HG02678 (cell line): ENCODE data around the gene BMPR1A.

Experiments
- ATAC-seq: cut with Tn5 transposase; IDR thresholded peaks from one replicate; pipeline ENCODE4 v1.9.1; 2021; ENCODE audit warnings: mild to moderate bottlenecking, moderate library complexity; ENCODE audit not compliant: unreplicated experiment

Gene BMPR1A

DNA sequence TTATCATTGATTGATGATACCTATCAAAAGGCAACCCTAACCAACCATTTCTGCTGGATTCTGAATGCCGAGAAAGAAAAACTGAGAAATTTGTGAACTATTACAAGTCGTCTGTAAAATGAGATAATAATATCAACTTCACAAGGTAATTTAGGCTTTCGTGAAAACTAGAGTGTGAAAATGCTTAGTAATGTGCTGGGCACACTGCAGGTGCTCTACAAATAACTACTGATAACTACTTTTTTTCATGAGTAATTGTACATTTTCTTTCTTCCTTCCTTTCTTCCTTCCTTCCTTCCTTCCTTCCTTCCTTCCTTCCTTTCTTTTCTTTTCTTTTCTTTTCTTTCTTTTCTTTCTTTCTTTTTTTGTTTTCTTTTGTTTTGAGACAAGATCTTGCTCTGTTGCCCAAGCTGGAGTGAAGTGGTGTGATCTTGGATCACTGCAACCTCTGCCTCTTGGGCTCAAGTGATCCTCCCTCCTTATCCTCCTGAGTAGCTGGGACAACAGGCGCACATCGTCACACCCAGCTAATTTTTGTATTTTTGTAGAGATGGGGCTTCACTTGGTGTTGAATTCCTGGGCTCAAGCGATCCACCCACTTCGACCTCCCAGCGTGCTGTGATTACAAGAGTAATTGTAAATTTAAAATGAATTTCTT is 42.9 kb downstream of the BMPR1A start:
- no peak for ATAC-seq

DNA sequence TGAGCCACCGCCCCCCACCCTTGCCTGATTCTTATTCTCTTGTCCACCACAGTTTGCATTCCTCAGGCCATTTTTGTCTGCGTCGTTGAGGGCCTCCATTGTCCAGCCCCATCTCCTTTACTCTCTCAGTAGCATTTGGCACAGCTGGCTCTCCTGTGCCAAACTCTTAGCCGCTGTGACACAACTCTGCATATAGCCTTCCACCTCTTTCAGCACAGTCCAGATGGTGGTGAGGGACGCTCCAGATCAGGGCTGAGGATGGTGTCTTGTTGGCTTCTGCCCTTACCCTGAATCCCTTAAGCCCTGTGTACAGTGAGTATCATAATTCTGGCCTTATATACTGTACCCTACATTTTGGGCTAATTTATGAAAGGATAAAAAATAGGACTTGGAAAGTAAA is 45.6 kb downstream of the BMPR1A start:
- ATAC-seq = no peak

DNA sequence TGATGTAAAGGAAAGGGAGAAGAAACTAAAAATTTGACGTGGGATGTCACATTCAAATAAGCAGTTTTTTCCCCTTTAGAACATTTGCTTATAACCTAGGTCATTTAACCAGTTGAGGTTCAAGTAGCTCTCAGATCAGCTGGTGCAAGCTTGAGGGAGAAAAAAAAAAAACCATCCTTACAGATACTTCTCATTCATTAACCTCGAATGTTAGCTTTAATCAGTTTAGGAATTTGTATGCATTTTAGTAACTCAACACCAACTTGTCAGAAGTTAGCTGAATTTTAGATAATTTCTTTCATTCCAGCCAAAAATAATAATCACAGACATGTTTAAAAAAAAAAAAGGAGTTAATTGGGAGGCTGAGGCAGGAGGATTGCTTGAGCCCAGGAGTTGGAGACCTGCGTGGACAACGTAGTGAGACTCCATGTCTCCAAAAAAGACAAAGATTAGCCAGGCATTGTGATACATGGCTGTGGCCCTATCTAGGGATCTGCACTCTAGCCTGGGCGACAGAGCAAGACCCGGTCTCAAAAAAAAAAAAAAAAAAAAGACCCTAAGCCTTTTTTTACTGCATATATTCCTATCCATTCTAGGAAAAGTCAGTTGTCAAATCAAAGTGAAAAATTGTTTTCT is 46.2 kb downstream of the BMPR1A start:
- ATAC-seq = no peak

DNA sequence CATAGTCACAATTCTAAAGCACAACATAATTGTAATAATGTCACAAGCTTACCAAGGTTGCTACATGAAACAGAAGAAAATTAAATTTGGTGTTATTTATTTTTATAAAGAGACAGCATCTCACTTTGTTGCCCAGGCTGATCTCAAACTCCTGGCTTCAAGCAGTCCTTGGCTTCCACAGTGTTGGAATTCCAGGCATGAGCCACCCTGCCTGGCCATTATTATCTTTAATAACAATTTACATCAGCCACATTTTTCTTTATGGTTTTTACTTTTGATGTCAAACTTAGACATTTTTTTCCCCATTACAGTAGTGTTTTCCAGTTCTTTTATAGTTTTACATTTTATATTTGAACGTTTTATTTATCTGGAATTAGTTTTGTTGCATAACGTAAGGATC is 46.7 kb downstream of the BMPR1A start:
- no peak for ATAC-seq

DNA sequence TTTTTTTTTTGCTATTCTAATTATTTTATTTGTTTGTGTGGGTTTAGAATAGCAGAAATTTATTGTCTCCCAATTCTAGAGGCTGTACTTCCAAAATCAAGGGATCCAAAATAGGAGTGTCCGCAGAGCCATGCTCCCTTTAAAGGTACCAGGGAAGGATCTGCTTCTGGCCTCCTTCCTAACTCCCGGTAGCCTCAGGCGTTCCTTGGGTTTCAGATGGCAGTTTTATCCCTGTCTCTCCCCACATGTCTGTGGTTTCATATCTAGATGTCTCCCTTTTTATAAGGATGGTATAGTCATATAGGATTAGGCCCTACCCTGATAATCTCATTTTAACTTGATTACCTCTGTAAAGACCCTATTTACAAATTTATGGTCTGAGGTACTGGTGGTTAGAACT is 48.4 kb downstream of the BMPR1A start:
- no peak for ATAC-seq

DNA sequence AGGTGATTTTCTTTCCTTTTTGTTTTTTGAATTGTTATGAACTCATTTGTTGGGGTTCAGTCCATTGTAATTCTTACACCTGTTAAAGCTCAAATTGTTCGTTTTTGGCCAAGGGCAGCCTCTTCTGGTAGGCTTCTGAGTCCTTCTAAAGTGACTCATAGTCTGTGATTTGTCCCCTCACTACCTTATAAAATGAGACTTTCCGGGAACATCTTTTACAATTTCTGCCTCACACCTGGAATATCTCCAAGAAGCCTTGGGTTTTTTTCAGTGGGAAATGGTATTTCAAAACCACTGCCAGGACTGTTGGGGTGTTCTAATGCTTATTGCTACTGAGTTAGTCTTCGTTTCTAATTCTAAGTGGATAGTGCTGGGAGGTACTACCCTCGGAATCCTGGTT is 56.7 kb downstream of the BMPR1A start:
- ATAC-seq = no peak

DNA sequence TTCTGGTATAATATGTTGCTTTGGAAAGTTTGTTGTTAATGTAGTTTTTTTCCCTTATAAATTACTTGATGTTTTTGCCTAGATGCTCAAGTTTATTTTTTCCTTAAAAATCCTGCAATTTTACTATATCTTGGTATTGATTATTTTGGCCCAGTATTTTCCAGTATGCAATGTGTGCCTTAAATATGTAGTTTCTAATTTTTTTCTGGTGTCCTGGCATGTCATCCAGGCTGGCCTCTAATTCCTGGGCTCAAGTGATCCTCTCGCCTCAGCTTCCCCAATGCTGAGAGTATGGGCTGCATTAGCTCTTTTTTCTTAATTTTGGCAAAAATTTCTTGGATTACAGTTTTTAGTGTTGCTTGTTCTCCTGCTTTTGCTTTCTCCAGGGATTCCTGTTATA is 57.6 kb downstream of the BMPR1A start:
- no peak for ATAC-seq

DNA sequence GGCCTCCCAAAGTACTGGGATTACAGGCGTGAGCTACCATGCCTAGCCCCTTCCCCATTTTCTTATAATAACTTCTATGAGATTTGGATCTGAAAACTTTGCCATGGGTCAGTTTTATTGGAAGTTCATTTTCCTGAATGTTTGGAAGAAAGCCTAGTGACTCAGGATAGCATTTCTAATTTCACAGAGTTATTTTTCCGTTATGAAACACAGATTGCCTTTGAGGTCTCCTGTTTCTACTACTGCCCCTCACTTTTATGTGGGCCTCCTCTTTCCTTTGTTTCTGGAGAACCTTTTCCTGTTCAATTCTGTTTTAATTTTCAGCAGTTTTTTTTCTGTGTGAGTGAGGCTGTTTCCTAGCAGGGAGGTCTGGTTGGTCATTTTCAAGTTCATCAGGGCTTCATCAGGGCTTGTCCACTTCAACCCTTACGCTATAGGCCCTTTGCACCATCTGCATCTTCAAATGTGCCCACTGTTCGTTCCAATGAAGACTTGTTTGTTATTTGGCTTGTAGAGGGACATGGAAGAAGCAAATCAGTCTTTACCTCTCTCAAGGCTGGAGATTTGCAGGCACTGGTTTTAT is 58.7 kb downstream of the BMPR1A start:
- ATAC-seq = no peak

DNA sequence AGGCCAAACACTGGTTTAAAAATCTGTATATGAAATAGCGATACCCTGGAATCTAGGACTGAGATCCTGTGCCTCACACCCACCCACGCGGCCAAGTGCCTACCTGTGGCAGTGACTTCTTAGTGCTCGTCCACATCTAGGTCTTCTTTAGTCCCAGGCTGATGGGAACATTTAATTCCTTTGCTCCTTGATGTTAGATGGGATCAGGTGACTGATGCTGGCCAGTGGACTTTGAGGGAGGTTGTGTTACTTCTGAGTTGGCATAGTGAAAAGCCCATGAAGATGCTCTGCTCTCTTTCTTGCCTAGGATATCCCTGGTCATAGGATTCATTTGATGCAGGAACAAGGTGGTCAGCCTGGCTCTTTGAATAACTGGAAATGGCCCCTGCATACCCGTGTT is 59.2 kb downstream of the BMPR1A start:
- no peak for ATAC-seq

DNA sequence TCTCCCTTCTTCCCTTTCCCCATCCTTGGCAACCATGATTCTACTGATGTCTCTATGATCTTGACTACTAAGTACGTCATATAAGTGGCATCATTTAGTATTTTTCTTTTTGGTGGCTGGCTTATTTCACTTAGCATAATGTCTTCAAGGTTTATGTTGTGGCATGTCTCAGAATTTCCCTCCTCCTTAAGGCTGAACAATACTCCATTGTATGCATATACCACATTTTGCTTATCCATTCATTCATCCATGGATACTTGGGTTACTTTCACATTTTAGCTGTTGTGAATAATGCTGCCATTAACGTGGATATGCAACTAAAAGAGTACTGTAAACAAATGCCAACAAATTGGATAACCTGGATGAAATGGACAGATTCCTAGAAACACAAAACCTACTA is 60.8 kb downstream of the BMPR1A start:
- no peak for ATAC-seq

DNA sequence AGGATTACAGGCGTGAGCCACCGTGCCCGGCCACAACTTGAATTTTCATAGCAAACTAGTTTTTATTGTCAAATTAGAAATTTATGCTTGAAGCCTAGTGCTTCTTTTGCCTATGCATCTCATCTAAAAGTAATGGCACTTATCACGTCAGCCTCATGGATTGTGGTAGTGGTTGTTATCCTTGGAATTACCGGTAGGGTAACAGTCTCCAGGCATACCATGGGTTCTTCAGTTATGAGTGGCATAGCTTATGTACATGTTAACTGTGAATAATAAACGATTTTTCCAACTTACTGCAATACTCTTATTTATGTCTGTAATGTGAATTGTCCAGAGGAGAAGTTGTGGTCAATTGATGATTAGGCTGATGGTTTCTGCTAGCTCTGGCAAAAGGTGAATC is 63.1 kb downstream of the BMPR1A start:
- no peak for ATAC-seq

DNA sequence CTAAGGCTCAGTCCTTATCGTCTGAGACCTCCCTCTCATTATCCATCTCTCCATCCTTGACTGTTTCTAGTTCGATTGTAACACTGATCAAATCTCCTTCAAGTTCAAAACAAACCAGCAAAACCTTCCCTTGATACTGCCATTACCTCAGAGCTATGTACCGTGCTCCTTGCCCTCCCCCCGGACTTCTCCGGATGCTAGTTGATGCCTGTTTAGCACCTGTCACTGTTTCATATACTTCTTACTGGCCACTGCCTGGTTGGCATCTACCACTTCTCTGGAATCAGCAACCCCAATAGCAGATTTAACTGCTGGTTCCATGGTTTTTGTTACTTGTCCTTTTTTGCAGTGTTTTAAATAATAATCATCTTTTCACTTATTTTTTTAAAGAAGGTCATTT is 64.1 kb downstream of the BMPR1A start:
- no peak for ATAC-seq

DNA sequence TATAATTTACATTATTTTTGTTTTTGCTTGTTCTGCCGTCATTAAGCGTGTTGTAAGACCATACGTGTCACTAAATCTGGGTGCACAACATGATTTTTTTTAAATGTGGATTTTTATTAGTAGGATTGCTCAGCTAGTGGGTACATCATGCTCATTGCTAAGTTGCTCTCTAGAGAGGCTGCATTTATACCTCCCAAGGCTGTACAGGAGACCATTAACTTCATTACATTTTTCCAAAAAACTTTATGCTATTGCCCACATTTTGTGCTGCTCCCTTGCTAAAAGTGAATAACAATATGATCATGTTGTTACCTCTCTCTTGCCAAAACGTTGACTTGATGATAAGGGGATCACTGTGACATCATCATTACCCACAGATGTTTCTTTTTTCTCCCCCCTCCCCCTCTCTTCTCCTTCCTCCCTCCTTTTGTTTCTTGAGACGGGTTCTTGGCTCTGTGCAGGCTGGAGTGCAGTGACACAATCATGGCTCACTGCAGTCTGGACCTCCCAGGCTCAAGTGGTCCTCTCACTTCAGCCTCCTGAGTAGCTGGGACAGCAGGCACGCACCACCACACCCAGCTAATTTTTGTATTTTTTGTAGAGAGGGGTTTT is 65.1 kb downstream of the BMPR1A start:
- ATAC-seq = no peak

DNA sequence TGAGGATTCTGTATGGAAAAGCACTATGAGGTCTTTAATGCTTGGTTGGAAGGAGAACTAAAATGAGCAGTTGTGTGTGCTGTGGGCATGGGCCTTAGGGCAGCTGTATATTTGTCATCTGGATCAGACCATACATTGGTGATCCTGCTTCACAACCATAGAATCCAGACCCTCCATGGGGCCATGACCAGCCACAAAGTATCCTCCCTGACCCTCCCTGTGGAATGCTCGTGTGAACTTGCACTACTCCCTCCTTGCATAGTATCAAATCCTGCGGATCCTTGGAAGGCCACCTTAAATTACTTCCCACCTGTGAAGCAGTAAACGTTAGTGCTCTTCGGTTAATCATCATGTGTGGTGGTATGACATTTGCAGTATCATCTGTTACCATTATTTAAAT is 67.1 kb downstream of the BMPR1A start:
- no peak for ATAC-seq

DNA sequence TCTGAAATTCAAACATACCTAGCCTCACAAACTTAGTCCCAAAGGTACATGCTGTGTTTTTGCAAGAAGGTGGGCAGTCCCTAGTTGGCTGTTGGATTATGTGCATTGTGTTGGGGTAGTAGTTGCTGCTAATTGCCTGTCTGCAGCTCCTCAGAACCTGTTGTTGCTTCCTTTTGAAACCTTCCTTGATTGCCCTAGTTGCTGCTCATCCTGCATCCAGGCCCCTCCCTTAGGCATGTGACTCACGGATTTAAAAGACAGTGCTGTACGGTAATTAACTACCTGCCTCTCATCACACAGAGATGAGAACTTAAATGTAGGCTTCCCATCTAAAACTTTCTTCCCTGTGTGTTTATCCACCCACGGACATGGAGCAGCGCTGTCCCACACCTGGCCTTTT is 67.7 kb downstream of the BMPR1A start:
- no peak for ATAC-seq

DNA sequence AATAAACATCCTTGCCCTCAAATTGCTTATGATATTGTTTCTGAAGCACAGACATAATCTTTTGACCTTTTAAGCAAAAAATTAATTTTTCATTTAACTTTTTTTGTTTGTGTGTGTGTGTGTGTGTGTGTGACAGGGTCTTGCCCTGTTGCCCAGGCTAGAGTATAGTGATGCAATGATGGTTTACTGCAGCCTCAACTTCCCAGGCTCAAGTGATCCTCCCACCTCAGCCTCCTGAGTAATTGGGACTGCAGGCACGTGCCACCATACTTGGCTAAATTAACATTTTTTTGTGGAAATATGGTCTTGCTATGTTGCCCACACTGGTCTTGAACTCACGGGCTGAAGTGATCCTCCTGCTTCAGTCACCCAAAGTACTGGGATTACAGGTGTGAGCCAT is 68.9 kb downstream of the BMPR1A start:
- no peak for ATAC-seq

DNA sequence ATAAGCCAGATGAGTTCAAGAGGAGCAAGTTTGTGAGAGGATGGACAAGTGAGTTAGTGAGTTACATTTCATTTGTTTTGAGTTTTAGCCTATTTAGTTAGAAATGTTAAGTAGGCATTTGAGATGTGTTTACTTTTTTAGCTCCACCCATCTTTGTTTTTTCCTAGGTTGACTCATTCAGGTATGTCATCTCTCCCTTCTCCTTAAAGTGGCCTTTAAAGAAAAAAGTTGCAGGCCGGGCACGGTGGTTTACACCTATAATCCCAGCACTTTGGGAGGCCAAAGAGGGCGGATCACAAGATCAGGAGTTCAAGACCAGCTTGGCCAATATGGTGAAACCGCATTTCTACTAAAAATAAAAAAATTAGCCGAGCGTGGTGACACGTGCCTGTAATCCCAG is 71.2 kb downstream of the BMPR1A start:
- ATAC-seq = no peak

DNA sequence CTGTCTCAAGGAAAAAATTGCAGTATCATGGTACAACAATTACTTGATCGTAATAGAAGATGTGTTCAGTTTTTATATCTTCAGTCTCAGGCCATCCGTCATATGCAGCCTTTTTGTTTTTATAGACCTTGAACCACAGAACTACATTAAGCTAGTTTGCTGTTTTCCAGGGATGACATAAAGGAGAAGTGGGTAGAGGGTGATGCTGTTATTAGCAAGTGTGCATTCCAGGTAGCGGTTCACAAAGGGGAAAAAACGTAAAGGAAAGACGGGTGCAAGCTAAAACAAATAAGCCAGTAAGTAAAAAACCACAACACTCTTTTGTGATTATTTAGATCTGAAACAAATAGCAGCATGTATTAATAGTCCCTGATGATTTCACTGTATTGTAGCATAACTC is 71.7 kb downstream of the BMPR1A start:
- ATAC-seq = no peak

DNA sequence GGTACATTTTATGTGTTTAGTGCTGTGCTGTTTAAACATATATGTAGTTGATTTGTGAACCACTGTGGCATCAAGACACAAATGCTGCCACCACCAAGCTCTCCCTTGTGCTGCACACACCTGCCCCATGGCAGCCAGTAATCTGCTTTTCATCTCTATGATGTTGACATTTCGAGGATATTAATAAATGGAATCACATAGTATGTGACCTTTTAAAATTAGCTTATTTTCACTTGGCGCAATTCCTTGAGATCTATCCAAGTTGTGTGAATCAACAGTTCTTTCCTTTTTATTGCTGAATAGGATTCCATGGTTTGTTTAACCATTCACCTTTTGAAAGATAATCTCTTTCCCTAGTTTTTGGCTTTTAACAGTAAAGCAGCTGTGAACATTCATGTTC is 73.1 kb downstream of the BMPR1A start:
- no peak for ATAC-seq

DNA sequence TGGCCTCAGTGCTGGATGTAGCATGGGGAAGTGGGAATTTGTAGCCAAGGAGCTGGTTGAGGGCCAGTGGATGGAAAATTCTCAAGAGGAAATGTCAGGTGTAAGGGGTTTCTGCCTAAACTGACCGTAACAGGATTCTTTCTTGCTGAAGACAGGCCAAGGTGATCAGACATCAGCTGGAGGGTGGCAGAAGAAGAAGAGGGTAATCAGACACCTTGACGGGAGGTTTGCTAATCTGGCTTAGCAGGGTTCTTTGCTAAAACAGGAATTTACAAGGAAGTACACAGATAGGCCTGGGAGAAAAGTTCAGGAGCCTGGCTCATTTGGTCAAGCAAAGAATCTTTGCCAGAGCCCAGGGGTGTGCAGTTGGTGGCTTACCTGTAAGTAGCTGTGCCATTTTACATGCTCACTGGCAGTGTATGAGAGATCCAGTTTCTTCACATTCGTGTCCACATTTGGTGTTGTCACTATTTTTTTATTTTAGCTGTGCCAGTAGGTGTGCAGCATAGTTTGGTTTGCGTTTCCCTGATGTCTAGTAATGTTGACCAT is 73.7 kb downstream of the BMPR1A start:
- ATAC-seq = no peak

DNA sequence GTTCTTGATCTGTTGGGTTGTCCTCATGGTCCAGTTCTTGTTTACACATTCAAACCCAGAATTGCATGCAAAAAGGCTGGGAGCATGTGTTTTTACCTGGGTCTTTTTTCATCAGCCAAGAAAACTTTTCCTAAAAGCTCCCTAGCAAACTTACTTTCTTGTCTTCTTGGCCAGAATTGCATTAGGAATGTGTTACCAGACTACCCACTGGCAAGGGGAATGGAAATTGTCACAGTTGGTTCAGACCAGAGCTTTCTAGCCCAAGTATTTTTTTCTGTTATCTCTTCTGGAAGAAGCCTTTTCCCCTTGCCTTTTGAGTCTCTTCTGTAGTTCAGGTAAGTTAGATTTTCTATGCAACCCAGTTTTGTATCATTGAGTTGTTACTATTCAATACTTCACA is 77.5 kb downstream of the BMPR1A start:
- ATAC-seq = no peak

DNA sequence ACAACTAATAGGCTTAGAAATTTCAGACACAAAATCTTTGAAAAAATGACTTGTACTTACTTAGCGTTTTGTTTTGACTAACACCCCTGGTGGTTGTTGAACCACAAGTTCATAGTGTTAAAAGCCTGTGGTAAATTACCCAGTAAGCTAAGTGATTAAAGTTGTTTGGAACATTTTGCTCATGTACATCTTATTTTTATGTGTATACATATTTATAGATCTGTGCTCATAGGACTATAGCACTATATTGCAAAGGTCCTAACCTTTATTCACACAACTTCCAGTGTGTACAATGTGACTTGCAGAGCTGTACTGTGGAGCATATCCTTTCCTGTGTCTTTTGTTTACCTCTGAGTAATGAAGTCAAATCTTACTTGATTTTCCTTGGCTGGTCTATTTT is 79.6 kb downstream of the BMPR1A start:
- ATAC-seq = no peak
